Measurements from ENCODE around the gene WBP1L. TPM values are rescaled to one million over a fixed set of nuclear protein-coding genes. Genes with fewer than 3 reads are reported as not detected.
"Not testable (repeated sequence)": the region's sequence is repeated elsewhere in the genome, so short reads cannot be mapped to it uniquely, and the experiment has no call there.

The WBP1L gene
- total RNA-seq, 1 donor, result 53.3 TPM

DNA sequence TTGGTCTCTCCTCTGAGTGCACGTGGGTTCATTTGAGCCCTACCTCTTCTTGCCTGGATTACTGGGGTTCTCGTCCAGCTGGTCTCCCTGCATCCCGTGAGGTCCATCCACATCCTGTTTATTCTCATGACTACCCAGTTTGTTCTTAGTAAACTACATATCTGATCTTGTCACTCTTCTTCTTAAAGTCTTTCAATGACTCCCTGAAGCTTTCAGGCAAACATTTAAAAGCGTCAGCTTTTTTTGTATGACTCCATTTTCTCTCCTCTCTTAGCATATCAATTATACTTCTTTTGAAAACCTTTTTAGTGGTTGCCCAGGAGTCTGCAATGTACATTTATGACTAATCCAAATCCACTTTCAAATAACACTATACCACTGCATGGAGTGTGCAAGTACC lies 21.8 kb upstream of the WBP1L start:
- no peak for DNase-seq (ENCODE audit: low read depth in 2 of 3, low spot score in 2 of 3)

DNA sequence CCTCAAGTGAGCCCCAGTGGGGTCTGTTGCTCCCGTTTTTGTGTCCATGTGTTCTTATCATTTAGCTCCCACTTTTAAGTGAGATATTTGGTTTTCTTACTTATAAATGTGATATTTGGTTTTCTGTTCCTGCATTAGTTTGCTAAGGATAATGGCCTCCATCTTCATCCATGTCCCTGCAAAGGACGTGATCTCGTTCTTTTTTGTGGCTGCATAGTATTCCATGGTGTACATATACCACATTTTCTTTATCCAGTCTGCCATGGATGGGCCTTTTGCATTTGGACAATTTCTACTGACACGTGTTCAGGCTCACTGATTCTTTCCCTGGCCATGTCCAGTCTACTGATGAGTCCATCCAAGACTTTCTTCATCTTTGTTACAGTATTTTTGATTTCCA lies 19.8 kb upstream of the WBP1L start:
- DNase-seq (ENCODE audit: low read depth in 2 of 3, low spot score in 2 of 3), result no peak

DNA sequence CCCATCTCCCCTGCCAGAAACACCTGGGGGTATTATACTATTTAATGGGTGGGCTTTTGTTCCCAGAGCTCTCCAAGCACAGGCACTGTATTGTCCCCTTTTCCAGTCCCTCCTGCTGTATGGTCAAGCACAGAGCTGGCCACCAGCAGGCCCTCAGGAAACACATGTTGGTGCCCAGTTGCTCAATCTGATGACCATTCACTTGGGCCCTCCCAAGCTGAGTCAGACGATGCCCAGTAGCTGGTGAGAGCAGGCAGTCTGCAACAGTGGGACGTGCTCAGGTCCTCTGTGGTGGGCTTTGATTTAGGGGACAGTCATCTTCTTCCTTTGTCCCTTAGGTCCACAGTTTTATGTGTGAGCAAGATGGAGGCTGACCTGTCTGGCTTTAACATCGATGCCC lies 17.5 kb upstream of the WBP1L start:
- DNase-seq (ENCODE audit: low read depth in 2 of 3, low spot score in 2 of 3), result no peak

DNA sequence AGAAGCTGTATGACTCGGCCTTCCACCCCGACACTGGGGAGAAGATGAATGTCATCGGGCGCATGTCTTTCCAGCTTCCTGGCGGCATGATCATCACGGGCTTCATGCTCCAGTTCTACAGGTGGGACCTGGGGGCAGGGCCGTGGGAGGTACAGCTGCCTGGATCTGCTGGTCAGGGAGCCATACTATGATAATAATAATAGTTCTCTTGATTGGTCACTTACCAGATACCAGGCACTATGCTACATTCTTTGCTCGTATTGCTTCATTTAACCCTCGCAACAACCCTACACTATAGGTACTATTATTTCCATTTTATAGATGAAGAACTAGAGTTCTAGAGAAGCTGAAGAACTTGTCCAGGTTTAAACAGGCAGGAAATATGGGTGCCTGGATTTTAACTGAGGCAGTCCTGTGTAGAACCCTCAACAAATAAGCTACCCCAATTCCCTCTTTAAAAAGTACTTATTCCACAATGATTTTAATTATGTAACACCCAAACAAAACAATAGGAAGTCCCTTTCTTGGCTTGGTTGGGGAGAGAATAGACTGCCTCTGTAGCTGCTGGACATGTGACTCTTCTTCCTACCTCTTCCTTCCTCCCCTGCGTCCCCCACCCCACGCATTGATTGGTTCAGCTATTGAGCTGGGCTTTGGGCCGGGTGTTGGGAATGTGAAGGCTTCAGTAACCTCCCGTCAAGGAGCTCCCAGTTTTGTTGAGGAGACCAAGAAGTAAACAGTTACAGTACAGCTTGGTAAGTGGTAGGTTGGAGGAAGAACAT lies 16.5 kb upstream of the WBP1L start:
- DNase-seq (ENCODE audit: low read depth in 2 of 3, low spot score in 2 of 3), result no peak

DNA sequence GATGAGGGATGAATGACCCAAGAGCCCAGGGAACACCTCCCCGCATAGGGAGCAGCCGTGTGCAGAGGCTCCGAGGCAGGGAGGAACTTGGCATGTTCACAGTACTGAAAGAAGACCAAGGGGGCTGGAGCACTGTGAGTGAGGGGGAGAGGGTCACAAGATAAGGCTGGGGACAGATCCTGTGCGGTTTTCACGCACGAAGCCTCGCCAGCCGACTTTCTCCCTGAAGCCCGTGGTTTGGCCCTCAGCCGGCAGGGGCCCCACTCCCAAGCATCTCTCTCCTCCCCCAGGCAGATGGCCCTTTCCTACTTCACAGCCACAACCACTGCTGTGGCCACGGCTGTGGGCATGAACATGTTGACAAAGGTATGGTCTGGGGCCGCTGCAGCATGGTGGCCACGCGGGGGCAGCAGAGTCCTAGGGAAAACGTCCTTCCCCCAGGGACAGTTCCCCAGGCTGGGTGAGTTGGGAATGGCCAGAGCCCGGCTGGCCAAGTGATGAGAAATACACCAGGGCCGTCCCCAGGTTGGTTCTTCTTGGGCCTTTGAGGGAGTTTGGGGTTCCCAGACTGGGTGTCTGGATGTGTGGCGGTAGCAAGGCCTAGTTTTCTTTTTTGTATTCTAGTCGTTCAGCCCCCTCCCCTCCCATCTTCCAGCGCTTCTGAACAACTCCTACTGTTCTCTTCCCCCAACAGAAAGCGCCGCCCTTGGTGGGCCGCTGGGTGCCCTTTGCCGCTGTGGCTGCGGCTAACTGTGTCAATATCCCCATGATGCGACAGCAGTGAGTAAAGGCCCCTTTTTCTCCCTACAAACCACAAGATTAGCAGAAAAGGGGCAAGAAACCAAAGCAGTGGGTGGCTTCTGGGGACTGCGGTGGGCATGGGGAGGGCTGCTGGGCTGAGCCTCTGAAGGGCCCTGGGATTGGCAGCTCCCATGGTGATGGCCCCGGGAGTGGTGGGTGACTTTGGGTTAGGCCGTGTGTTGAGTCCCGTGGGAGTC lies 14.4 kb upstream of the WBP1L start:
- DNase-seq (ENCODE audit: low read depth in 2 of 3, low spot score in 2 of 3), result peak in 2 of 3 donors; percentile 71 to 75

DNA sequence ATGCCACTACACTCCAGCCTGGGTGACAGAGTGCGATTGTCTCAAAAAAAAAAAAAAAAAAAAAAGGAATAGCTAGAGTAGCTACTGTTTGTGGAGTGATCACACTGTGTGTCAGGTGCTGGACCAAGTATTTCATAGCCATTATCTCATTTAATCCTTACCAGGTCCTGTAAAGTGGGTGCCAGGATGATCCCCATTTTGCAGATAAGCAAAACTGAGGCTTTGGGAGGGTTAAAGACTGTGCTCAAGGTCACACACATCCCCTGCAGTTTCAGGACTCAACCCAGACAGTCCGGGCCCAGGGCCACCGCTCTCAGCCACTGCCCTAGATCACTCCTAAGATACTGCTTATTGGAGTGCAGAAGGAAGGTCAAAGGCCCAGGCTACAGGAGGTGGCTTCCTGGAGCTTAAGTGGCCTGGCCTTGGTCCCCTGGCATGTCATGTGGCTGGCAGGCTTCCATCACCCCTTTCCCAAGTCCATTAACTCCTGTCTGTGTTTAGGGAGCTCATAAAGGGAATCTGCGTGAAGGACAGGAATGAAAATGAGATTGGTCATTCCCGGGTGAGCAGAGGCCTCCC lies 12.4 kb upstream of the WBP1L start:
- no peak for DNase-seq (ENCODE audit: low read depth in 2 of 3, low spot score in 2 of 3)

DNA sequence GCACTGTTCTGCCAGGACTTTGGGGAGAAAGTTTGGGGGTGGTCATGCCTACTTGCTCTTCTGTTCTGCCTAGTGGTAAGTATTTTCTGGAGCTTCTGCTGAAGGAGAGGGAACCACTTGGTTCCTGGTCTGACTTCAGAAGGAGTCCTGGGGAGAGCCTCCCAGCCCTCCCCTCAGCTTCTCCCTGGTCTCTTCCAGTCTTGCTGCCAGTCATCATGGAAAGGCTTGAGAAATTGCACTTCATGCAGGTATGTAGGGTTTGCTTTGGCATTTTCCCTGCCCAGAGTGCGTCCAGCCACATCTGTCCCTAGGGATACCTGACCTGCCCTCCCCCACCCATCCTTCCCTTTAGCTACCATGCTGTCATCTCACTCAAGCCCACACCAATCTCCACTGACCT lies 11.1 kb upstream of the WBP1L start:
- no peak for DNase-seq (ENCODE audit: low read depth in 2 of 3, low spot score in 2 of 3)

DNA sequence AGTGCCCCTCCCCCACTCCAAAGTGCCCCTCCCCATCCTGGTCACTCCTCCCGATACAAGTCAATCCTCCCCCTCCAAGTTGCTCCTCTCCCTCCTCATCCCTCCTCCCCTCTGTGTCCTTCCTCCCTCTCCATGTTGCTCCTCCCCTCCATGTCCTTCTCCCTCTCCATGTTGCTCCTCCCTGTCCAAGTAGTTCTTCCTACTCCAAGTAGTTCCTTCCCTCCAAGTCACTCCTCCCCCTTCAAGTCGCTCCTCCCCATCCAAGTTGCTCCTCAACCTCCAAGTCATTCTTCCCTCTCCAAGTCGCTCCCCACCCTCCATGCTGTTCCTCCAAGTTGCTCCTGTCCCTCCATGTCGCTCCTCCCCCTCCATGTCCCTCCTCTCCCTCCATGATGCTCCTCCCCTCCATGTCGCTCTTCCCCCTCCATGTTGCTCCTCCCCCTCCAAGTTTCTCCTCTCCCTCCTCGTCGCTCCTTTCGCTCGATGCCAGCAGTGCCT lies 8.6 kb upstream of the WBP1L start:
- DNase-seq (ENCODE audit: low read depth in 2 of 3, low spot score in 2 of 3), result no peak

DNA sequence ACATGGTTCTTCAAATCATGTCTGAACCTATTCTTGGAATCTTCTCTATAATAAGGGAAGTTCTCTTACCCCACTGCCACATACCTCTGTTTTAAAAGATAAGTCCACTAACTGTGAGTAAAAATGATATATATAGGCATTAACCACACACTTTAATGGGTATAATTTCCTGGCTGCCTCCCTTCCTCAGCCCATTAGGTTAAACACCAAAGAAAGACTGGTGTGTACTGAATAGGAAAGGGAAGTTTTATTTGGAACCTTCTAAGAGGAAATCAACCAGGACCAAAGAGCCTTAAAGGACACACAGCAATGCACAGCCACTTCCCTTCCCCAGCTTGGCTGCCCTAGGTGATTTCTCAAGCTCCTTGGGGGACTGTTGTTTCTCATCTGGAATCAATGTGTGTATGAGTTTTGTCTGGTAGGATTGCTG lies 5.0 kb upstream of the WBP1L start:
- DNase-seq (ENCODE audit: low read depth in 2 of 3, low spot score in 2 of 3), result peak in 1 of 3 donors; percentile 69

DNA sequence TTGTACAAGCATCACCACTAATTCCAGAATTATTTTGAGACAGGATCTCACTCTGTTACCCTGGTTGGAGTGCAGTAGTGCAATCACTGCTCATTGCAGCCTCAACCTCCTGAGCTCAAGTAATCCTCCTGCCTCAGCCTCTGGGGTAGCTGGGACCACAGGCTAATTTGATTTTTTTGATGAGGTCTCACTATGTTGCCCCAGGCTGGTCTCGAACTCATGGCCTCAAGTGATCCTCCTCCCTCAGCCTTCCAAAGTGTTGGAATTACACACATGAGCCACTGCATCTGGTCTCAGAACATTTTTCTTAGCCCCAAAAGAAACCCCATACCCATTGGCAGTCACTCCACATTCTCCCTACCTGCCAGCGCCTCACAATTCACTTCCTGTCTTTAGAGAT lies 3.5 kb upstream of the WBP1L start:
- DNase-seq (ENCODE audit: low read depth in 2 of 3, low spot score in 2 of 3), result no peak

DNA sequence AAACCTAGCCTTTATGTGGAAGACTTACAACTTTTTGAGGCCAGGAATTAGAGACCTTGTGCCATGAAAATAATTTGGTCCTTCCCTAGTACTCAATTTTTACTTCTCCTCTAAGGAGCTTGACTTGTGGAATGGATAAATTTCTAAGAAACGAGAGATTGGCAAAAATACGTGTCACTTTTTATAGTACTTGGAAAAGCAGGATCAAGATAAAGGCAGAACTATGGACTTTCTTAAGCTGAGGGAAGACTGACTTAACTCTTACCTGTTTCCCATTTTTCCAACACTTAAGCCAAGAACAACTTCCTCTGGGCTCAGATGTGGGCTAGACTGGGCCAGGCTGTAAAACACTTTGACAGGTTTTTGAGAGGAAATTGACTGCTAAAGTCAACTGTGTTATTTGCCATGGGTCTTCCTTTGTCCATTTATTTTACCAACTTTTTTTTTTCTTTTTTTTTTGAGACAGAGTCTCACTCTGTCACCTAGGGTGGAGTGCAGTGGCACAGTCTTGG lies 2.0 kb upstream of the WBP1L start:
- DNase-seq (ENCODE audit: low read depth in 2 of 3, low spot score in 2 of 3), result no peak

DNA sequence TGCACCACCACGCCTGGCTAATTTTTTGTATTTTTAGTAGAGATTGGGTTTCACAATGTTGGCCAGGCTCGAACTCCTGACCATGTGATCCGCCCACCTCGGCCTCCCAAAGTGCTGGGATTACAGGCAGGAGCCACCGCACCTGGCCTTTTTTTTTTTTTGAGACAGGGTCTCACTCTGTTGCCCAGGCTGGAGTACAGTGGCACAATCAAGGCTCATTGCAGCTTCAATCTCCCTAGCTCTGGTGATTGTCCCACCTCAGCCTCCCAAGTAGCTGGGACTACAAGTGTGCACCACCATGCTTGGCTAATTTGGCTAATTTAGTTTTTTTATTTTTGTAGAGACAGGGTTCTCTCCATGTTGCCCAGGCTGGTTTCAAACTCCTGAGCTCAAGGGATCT lies 1.4 kb upstream of the WBP1L start:
- DNase-seq (ENCODE audit: low read depth in 2 of 3, low spot score in 2 of 3), result not testable (repeated sequence)

DNA sequence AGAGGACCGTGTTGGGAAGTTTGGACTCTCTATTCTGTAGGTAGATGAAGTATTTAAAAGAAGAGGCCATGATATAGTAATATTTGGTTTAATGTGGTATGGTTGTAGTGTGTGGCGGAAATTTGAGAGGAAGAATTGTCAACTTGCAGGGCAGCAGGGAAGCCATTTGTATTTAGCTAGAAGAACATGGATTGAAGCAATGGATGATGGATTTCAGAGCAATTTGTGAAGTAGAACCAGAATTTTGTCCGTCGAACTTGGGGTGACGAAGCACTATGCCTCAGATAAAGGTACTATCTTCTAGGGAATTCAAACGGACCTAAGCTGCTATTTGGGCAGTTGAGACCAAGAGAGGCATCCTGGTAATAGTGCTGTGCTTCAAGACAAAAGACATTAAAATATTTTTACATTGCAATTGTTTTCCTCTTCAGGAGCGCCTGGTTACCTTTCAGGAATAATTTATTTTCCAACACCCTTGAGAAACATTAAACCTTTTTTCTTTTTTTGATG lies 615 bp upstream of the WBP1L start:
- no peak for DNase-seq (ENCODE audit: low read depth in 2 of 3, low spot score in 2 of 3)

DNA sequence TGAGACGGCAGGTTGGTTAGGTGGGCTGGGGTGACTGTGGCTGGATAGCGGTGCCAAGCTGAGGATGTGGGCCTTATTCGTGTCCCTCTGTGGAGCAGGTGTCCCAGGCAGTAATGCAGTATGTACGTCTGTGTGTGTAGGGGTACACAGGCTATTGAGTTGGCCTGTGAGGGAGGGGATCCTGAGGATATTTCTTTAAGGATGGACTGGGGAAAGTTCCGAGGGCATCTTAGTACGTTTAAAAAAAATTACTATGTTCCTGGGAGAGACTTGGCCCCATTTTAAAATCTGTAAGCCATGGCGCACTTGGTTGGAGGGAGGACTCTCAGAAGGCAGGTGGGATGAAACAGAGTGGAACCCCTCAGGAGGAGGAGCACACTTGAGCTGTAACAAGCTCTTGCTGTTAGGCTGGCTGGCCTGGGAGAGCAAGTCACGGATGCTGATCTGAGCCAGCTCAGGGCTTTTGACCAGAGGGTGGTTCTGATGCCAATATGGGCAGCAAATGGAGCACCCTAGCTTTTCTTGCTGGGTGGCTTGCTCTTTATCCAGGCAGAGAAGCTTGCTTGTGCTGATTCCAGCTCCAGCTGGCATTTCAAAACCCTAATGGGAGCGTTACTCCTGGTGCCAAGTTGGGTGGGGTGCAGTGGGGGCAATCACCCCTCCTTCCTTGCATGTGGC lies 765 bp downstream of the WBP1L start:
- peak in 1 of 3 donors; percentile 9 for DNase-seq (ENCODE audit: low read depth in 2 of 3, low spot score in 2 of 3)

DNA sequence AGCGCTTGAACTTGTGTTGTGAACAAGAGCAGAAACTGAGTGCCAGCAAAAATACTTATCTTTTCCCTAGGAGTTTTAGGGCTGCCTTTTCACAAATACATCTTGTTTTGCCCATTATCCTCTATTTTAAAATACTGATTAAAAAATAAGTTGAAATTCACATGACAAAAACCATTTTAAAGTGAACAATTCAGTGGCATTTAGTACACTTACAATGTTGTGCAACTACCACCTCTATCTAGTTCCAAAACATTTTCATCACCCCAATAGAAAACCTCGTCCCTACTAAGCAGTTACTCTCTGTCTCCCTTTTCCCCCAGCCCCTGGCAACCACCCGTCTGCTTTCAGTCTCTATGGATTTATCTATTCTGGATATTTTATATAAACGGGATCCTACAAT lies 1.4 kb downstream of the WBP1L start:
- no peak for DNase-seq (ENCODE audit: low read depth in 2 of 3, low spot score in 2 of 3)

DNA sequence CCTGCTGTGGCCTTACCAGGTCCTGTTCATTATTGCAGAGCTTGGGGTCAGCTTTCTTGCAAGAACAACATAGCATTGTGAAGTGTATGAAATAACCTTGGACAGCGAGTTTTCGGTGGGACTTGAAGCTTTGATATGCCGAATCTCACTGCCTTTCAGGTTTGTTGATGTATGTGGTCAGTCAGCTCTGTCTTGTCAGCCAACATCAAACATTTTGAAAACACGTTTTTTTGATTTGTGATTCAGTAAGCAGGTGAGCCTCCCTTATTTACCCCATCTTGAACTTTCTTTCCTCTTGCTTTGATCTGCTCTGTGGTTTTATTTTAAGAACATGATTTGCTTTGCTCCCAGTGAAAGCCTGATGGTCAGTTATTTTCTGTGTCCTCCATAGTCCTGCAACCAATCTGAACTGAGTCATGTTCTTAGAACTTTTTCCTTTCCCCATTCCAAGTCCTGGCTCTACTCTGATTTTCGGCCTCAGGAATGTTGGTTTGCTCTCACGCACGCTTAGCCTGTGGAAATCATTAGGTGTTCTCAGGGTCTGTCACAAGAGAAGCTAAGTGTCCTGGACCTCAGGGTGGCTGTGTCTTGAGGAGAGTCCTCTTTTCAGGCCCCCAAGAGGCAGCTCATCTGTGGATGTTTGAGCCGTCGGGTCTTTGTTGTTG lies 8.7 kb downstream of the WBP1L start:
- no peak for DNase-seq (ENCODE audit: low read depth in 2 of 3, low spot score in 2 of 3)

DNA sequence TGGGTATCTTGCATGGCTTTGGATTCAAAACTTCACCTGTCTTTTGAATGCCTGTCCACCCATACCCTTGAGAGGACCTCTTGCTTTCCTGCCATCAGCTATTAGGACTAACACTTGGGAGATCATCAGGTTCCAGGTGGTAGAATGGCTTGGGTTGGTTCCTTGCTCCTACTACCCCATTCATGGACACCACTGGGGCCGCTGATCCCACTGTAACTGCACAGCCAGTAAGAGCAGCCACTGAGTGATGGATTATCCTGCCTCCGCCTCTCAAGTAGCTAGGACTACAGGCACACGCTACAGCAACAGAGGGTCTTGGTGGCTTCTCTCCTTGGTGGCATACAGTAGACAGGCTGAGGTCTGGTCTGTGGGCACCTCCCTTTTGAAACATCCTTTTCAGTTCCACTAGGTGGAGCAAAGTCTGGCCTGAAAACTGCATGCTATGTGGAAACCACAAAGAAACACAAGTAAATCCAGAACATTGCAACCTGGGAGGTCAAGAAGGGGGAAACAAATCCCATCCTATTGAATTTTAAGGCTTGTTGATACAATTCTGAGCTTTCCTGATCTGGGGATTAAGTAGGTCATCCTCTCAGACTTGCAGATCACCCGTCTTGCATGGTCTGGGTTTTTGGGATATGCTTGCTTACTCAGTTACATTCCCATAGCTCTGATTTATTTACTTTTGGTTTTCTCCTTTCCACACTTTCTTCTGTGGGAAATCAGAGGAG lies 9.4 kb downstream of the WBP1L start:
- DNase-seq (ENCODE audit: low read depth in 2 of 3, low spot score in 2 of 3), result peak in 2 of 3 donors; percentile 52 to 57

DNA sequence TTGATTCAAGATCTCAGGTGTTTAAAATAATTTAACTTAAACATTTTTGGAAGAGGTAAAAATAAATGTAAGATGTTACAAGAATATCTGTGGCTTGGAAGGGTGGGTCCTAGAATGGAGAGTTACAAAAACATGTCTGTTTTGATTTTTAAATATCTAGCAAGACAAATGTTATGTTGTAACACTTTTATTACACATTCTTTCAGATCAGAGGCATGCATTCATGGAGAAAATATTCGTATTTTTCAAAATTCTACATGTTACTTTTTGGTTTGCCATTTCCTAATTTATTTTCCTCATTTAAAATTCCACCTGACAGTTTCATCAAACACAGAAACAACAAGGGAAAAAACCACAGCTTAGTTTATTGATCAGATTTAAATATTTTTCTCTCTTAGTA lies 10.0 kb downstream of the WBP1L start:
- DNase-seq (ENCODE audit: low read depth in 2 of 3, low spot score in 2 of 3), result no peak

DNA sequence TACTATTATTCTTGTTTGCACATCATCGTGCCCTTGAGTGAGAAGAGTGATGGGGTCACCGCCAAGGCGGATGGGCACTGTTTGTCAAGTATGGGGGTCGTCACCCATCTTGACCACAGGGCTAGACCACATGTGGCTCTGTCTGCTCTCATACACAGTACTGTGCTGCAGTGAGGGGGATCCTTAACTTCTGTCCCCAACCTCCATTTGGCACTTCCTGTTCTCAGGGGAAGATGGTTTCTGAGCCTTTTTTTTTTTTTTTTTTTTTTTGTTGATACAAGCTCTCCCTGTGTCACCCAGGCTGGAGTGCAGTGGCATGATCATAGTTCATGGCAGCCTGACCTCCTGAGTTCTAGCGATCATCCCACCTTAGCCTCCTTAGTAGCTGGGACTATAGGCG lies 13.6 kb downstream of the WBP1L start:
- no peak for DNase-seq (ENCODE audit: low read depth in 2 of 3, low spot score in 2 of 3)

All from hematopoietic multipotent progenitor cell (in vitro differentiated cells).